Measurements from ENCODE around the gene CLIC6. TPM values are rescaled to one million over a fixed set of nuclear protein-coding genes. Genes with fewer than 3 reads are reported as not detected.

Gene CLIC6
- polyA plus RNA-seq, 1 experiment, result not detected

- no peak for DNase-seq (ENCODE audit: low read depth, low spot score)
- TF ChIP-seq CTCF (IDR thresholded peaks at IDR 0.05; ENCODE audit: low read depth, low read length), result peak; percentile 23; the same call in 1 of the 2 replicates
- H3K4me3 ChIP-seq (ENCODE audit: low read depth, low read length), result no peak overlapping the region
- no peak overlapping the region for H3K27ac ChIP-seq (ENCODE audit: low read depth, low read length)
- H3K9me3 ChIP-seq (ENCODE audit: control insufficient read depth, insufficient read depth, low read length), result no peaks in the 10 kb centered on the region
- CTCF ChIA-PET, result no interaction called here
- peaks cover 36% of the 10 kb centered on the region for H3K27me3 ChIP-seq (ENCODE audit: control insufficient read depth, insufficient read depth, low read length)
- POLR2A ChIA-PET, result interaction anchor here (0.7 kb wide), 1 partner anchor 207 kb away, joined by 6 read pairs; no protein-coding TSS in a partner anchor
Measured at GRCh38 chr21:34635307-34635706, 33.5 kb upstream of the CLIC6 start.

GRCh38 chr21:34636961-34637360 is 31.8 kb upstream of the CLIC6 start:
- DNase-seq (ENCODE audit: low read depth, low spot score), result no peak
- H3K27ac ChIP-seq (ENCODE audit: low read depth, low read length), result no peak overlapping the region
- H3K27me3 ChIP-seq (ENCODE audit: control insufficient read depth, insufficient read depth, low read length), result peaks cover 26% of the 10 kb centered on the region
- no peak overlapping the region for H3K4me3 ChIP-seq (ENCODE audit: low read depth, low read length)
- POLR2A ChIA-PET, result no interaction called here
- CTCF ChIA-PET, result interaction anchor here (1.0 kb wide), 1 partner anchor 269 kb away, joined by 3 read pairs; no protein-coding TSS in a partner anchor
- no peaks in the 10 kb centered on the region for H3K9me3 ChIP-seq (ENCODE audit: control insufficient read depth, insufficient read depth, low read length)
- TF ChIP-seq CTCF (IDR thresholded peaks at IDR 0.05; ENCODE audit: low read depth, low read length), result no peak

- CTCF ChIA-PET, result no interaction called here
- TF ChIP-seq CTCF (IDR thresholded peaks at IDR 0.05; ENCODE audit: low read depth, low read length), result no peak
- POLR2A ChIA-PET, result no interaction called here
Measured at GRCh38 chr21:34639250-34639649, 29.5 kb upstream of the CLIC6 start.

GRCh38 chr21:34639882-34640788 is 28.7 kb upstream of the CLIC6 start:
- no peak overlapping the region for H3K4me3 ChIP-seq (ENCODE audit: low read depth, low read length)
- no peak for TF ChIP-seq CTCF (IDR thresholded peaks at IDR 0.05; ENCODE audit: low read depth, low read length)
- POLR2A ChIA-PET, result no interaction called here

More at GRCh38 chr21:34639250-34639649, 29.5 kb upstream of the CLIC6 start:
- Histone ChIP-seq H3K4me3 (ENCODE audit: low read depth, low read length) (no peak overlapping the region), H3K27ac (ENCODE audit: low read depth, low read length) (no peak overlapping the region), H3K27me3 (ENCODE audit: control insufficient read depth, insufficient read depth, low read length) (peaks cover 17% of the 10 kb centered on the region), H3K9me3 (ENCODE audit: control insufficient read depth, insufficient read depth, low read length) (no peaks in the 10 kb centered on the region)
- DNase-seq (ENCODE audit: low read depth, low spot score), result no peak

GRCh38 chr21:34640858-34641257 is 27.9 kb upstream of the CLIC6 start:
- Histone ChIP-seq H3K27ac (ENCODE audit: low read depth, low read length) (peak overlapping the region; percentile 52), H3K4me3 (ENCODE audit: low read depth, low read length) (no peak overlapping the region), H3K9me3 (ENCODE audit: control insufficient read depth, insufficient read depth, low read length) (no peaks in the 10 kb centered on the region), H3K27me3 (ENCODE audit: control insufficient read depth, insufficient read depth, low read length) (peaks cover 8% of the 10 kb centered on the region)
- POLR2A ChIA-PET, result interaction anchor here (0.7 kb wide), 1 partner anchor 692 kb away, joined by 3 read pairs; no protein-coding TSS in a partner anchor
- TF ChIP-seq CTCF (IDR thresholded peaks at IDR 0.05; ENCODE audit: low read depth, low read length), result no peak
- CTCF ChIA-PET, result no interaction called here
- peak; percentile 20 for DNase-seq (ENCODE audit: low read depth, low spot score)

More at GRCh38 chr21:34639882-34640788, 28.7 kb upstream of the CLIC6 start:
- Histone ChIP-seq H3K27me3 (ENCODE audit: control insufficient read depth, insufficient read depth, low read length) (peaks cover 12% of the 10 kb centered on the region), H3K9me3 (ENCODE audit: control insufficient read depth, insufficient read depth, low read length) (no peaks in the 10 kb centered on the region), H3K27ac (ENCODE audit: low read depth, low read length) (peak overlapping the region; percentile 52)
- no peak for DNase-seq (ENCODE audit: low read depth, low spot score)
- CTCF ChIA-PET, result interaction anchor here (1.1 kb wide), 1 partner anchor 9 kb away, joined by 3 read pairs; no protein-coding TSS in a partner anchor

Data from AG04450 (cell line).